GM19240 (cell line): ENCODE results near the gene IFI30.
A peak's percentile ranks its signal among the peaks of the same experiment; 100 is the strongest.

ENCODE experiments used
- DNase-seq: peaks from one replicate; pipeline ENCODE4 v3.0.0; 2011; ENCODE audit warnings: low spot score; ENCODE audit not compliant: insufficient read length

Gene IFI30

GRCh38 chr19:18224525-18225354, 51.1 kb downstream of the IFI30 start:
- peak; percentile 94 for DNase-seq

- no peak for DNase-seq
Observed at GRCh38 chr19:18225355-18225701, 51.7 kb downstream of the IFI30 start.

- DNase-seq, result no peak
Observed at GRCh38 chr19:18225702-18226468, 52.3 kb downstream of the IFI30 start, which contains the start of gene PDE4C. TSS of gene PDE4C (minus strand) at chr19:18226438. CDS start at chr19:18226415, 23 bp downstream.

- no peak for DNase-seq
Observed at GRCh38 chr19:18226956-18227780, 53.6 kb downstream of the IFI30 start.
